Measurements from ENCODE around the gene HTATIP2.

The HTATIP2 gene

DNA sequence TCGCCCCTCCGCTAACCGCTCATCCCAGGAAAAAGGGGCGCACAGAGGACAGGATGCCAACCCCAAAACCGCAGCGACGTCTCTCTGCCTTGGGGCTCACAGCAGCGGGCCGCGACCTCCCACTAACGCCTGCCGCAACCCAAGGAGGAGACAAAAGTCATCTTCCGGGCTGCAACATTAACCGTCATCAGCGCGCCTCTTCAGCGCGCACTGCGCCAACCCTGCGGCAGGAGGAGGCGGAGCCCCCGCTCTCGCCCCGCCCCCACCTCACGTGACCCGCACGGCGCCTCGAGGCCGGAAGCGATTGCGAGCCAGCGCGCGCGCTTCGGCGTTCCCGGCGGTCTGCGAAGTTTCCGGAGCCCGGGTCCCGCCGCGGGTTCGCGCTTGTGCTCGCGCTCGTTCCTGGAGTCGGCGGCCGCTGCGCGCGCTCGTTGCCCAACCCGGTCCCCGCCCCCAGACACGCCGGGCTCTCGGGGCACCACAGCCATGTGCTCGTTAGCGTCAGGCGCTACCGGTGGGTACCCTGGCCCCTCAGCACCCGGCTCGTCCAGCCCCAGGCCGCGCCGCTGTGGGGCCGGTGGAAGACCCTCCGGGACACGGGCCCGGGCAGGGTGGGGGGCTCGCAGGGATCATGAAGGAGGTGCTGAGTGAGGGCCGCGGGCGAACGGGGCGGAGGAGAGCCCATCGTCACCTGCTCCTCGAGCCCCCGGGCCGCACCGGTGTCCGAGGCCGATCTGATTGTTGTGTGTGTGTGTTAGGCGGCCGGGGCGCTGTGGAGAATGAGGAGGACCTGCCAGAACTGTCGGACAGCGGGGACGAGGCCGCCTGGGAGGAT lies 24.0 kb downstream of the HTATIP2 start, which contains the start of gene PRMT3:
Gene PRMT3 (plus strand): TSS at position 456 of the 835 bp plus-strand sequence. CDS start 31 bp downstream, at position 487.
- TF ChIP-seq, protein P1, sequence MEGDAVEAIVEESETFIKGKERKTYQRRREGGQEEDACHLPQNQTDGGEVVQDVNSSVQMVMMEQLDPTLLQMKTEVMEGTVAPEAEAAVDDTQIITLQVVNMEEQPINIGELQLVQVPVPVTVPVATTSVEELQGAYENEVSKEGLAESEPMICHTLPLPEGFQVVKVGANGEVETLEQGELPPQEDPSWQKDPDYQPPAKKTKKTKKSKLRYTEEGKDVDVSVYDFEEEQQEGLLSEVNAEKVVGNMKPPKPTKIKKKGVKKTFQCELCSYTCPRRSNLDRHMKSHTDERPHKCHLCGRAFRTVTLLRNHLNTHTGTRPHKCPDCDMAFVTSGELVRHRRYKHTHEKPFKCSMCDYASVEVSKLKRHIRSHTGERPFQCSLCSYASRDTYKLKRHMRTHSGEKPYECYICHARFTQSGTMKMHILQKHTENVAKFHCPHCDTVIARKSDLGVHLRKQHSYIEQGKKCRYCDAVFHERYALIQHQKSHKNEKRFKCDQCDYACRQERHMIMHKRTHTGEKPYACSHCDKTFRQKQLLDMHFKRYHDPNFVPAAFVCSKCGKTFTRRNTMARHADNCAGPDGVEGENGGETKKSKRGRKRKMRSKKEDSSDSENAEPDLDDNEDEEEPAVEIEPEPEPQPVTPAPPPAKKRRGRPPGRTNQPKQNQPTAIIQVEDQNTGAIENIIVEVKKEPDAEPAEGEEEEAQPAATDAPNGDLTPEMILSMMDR (IDR thresholded peaks at IDR 0.05): peak; percentile 92
- peak; percentile 97 for DNase-seq (ENCODE audit: low spot score)
- peak within 1 kb of the TSS; percentile 90 to 95 for H3K27ac ChIP-seq
- peak within 1 kb of the TSS; percentile 82 for H3K4me3 ChIP-seq

- peak overlapping the region; percentile 90 to 95 for H3K27ac ChIP-seq
- DNase-seq (ENCODE audit: low spot score): no peak
- H3K4me3 ChIP-seq: peak overlapping the region; percentile 82
- TF ChIP-seq, protein P1 (IDR thresholded peaks at IDR 0.05): no peak
Observed at GRCh38 chr11:20388096-20389055, 24.9 kb downstream of the HTATIP2 start.

DNA sequence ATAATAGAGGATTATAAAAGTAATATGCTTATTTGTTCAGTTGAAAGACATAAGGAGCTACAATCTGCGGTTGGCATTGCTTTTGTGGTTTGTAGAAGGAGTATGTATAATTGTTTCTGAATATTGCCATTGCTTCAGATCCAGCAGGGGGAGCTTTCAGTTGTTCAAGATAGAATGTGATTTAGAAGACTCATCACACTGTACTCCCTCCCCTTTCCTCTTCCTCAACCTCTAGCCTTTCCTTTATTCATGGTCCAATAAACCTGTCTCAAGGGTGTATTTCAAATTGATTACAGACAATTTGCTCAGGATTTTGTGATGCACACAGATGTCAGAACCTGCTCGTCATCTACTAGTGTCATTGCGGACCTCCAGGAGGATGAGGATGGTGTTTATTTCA lies 33.8 kb downstream of the HTATIP2 start:
- no peak overlapping the region for H3K4me3 ChIP-seq
- H3K27ac ChIP-seq: no peak overlapping the region
- TF ChIP-seq, protein P1 (IDR thresholded peaks at IDR 0.05): no peak
- no peak for DNase-seq (ENCODE audit: low spot score)

GRCh38 chr11:20399498-20399897 lies 36.0 kb downstream of the HTATIP2 start:
- no peak for DNase-seq (ENCODE audit: low spot score)
- TF ChIP-seq, protein P1 (IDR thresholded peaks at IDR 0.05): no peak
- H3K4me3 ChIP-seq: no peak overlapping the region
- no peak overlapping the region for H3K27ac ChIP-seq

DNA sequence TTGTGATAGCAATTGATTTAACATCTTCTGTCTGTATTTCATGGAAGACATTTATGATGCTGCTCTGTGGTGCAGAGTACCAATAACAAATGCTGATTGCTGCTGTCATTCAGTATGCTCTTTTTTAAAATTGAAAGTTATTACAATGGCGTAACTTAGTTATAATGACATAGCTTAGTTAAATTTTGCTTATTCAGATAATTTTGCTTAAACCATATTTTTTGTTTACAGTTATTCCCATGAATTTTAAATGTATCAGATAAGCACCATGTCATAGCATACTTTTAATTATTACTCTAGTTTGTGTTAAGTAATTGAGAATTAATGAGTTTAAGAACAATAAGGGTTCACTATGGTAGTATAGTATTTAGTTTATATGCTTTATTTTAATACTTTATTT lies 39.5 kb downstream of the HTATIP2 start:
- no peak for DNase-seq (ENCODE audit: low spot score)
- no peak overlapping the region for H3K4me3 ChIP-seq
- TF ChIP-seq, protein P1 (IDR thresholded peaks at IDR 0.05): no peak

GRCh38 chr11:20406484-20406883 lies 43.0 kb downstream of the HTATIP2 start:
- TF ChIP-seq, protein P1 (IDR thresholded peaks at IDR 0.05): no peak
- H3K4me3 ChIP-seq: no peak overlapping the region
- DNase-seq (ENCODE audit: low spot score): no peak
- no peak overlapping the region for H3K27ac ChIP-seq

More for the DNA sequence above, 39.5 kb downstream of the HTATIP2 start:
- H3K27ac ChIP-seq: no peak overlapping the region
